ENCODE results near the gene CP. TPM values are rescaled to one million over a fixed set of nuclear protein-coding genes. Genes with fewer than 3 reads are reported as not detected.

CP gene
- total RNA-seq, 2 donors from 2014 or later, result 6.8 to 68.4 TPM

DNA sequence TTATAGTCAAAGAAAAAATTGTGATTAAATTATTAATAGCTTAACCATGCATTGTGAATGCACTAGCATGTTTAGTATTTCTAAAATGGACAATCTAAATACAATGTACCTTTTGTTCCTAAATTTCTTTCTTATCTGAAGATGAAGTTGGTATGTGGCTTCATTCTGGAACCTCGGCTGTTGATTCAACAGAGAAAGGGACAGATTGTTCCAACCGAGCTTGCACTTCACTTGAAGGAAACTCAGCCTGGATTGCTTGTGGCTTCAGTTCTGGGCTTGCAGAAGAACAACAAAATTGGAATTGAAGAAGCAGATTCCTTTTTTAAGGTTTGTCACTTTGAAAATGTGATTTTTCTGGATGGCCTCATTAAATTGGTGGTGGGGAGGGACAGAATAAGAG is 59.6 kb downstream of the CP start:
- no peak for DNase-seq (ENCODE audit: low spot score)
- Histone ChIP-seq H3K27ac (no peak overlapping the region), H3K4me1 (no peaks in the 10 kb centered on the region), H3K4me3 (no peak overlapping the region), H3K27me3 (no peaks in the 10 kb centered on the region), H3K36me3 (peaks cover 55% of the 10 kb centered on the region), H3K9me3 (no peaks in the 10 kb centered on the region)
- TF ChIP-seq, protein P1, sequence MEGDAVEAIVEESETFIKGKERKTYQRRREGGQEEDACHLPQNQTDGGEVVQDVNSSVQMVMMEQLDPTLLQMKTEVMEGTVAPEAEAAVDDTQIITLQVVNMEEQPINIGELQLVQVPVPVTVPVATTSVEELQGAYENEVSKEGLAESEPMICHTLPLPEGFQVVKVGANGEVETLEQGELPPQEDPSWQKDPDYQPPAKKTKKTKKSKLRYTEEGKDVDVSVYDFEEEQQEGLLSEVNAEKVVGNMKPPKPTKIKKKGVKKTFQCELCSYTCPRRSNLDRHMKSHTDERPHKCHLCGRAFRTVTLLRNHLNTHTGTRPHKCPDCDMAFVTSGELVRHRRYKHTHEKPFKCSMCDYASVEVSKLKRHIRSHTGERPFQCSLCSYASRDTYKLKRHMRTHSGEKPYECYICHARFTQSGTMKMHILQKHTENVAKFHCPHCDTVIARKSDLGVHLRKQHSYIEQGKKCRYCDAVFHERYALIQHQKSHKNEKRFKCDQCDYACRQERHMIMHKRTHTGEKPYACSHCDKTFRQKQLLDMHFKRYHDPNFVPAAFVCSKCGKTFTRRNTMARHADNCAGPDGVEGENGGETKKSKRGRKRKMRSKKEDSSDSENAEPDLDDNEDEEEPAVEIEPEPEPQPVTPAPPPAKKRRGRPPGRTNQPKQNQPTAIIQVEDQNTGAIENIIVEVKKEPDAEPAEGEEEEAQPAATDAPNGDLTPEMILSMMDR (IDR thresholded peaks at IDR 0.05), result no peak

DNA sequence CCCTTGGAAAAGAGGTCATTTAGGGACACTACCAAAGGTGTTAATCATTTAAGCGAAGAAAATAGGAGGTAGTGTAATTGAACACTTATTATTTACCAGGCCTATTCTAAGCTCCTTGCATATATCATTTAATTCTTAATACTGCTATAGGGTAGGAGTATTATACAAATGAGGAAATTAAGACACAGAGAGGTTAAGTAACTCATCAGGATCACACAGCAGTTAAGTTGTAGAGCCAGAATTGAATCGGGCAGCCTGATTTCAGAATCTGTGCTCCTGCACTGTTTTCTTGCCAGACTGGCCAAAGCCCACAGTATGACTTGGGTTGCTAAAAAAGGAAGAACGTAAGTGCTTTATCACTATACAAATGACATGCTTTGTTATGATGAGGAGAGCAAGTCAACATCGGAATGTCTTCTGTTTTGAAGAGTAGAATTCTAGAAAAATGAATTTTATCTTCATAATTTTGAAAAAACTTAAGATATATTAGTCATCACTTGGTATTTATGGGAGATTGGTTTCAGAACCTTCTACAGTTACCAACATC is 60.8 kb downstream of the CP start:
- Histone ChIP-seq H3K27me3 (no peaks in the 10 kb centered on the region), H3K9me3 (no peaks in the 10 kb centered on the region), H3K4me1 (no peaks in the 10 kb centered on the region), H3K4me3 (no peak overlapping the region), H3K27ac (no peak overlapping the region), H3K36me3 (peaks cover 53% of the 10 kb centered on the region)
- TF ChIP-seq, protein P1 (IDR thresholded peaks at IDR 0.05), result no peak
- DNase-seq (ENCODE audit: low spot score), result no peak

DNA sequence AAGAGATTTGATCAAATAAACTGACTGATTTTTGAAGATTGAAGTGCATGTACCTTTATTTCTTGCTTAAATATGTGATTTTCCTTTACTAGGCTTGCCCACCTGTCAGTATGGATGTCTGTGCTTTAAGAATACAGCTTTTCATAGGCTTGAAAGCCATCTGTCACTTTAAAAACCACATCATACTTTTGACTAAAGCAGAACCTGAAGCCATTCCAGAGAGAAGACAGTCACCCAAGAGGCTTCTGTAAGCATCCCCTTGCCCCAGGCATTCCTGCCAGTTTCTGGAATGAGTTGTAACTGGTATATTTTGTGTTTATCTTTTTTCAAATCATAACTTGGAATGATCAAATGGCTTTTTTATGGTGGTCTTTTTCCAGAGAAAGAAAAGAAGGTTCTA is 68.2 kb downstream of the CP start:
- Histone ChIP-seq H3K9me3 (no peaks in the 10 kb centered on the region), H3K4me3 (no peak overlapping the region), H3K36me3 (peaks cover 20% of the 10 kb centered on the region), H3K4me1 (peaks cover 0 to 11% of the 10 kb centered on the region in 2 donors), H3K27me3 (no peaks in the 10 kb centered on the region), H3K27ac (no peak overlapping the region)
- TF ChIP-seq, protein P1 (IDR thresholded peaks at IDR 0.05), result no peak
- no peak for DNase-seq (ENCODE audit: low spot score)

DNA sequence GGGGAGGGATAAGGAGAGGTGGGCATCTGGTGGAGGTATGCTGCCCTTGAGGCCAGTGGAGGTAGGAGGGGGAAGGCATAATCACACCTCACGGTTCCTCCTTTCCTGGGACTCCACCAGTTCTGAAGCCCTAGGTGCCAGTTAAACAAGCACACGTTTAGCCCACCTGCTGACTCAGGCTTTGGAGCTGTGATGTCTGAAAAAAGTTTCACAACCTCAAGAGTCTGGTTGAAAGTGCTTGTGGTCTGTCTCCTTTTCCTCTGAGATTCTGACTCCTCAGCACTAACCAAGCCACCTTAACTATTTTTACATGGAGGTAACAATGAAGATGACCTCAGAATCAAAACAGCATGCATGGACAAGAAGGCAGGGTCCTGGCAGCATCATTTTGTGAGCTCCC is 69.2 kb downstream of the CP start:
- TF ChIP-seq, protein P1 (IDR thresholded peaks at IDR 0.05), result no peak
- Histone ChIP-seq H3K4me3 (no peak overlapping the region), H3K27me3 (no peaks in the 10 kb centered on the region), H3K36me3 (peaks cover 11% of the 10 kb centered on the region), H3K9me3 (no peaks in the 10 kb centered on the region), H3K4me1 (peaks cover 0 to 11% of the 10 kb centered on the region in 2 donors), H3K27ac (no peak overlapping the region)
- DNase-seq (ENCODE audit: low spot score), result no peak

DNA sequence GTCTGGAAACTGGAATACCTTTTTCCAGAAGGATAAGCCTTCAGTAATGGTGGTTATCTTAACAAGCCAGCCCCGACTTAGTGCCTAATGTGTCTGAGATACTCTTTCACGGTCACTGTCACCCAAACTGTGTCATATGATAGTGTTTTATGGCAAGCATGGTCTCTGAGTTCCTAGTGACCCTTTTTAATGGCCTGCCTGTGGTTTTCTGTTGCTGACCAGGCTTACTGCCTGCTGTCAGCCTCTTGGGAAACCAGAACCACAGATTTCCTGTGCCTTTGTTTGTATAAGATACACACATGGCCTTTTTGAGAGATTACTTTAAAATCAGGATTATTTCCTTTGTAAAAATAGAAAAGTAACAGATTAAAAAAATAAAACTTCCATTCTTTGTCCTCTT is 69.8 kb downstream of the CP start:
- H3K4me3 ChIP-seq, result no peak overlapping the region
- peaks cover 0 to 11% of the 10 kb centered on the region in 2 donors for H3K4me1 ChIP-seq
- TF ChIP-seq, protein P1 (IDR thresholded peaks at IDR 0.05), result no peak
- DNase-seq (ENCODE audit: low spot score), result no peak
- H3K36me3 ChIP-seq, result peaks cover 7% of the 10 kb centered on the region
- H3K27ac ChIP-seq, result no peak overlapping the region
- no peaks in the 10 kb centered on the region for H3K9me3 ChIP-seq
- H3K27me3 ChIP-seq, result no peaks in the 10 kb centered on the region

DNA sequence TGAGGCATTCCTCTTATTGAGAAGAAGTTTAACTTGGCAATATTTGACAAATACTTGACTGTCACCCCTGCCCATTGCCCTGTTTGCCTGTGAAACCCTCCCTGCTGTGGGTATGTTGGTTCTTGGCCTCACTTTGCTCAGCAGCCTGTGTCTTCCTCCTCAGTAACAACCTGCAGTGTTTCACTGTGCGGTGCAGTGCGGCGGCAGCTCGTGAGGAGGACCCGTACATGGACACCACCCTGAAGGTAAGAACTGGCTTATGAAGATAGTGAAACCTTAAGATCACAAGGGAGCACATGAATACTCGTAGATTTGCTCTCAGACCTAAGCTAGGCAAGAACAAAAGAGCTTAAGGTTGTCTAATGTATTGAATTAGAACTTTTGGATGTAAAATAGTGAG is 71.2 kb downstream of the CP start:
- Histone ChIP-seq H3K27me3 (no peaks in the 10 kb centered on the region), H3K36me3 (peaks cover 19% of the 10 kb centered on the region), H3K4me1 (peaks cover 0 to 11% of the 10 kb centered on the region in 2 donors), H3K4me3 (no peak overlapping the region), H3K27ac (no peak overlapping the region), H3K9me3 (no peaks in the 10 kb centered on the region)
- no peak for DNase-seq (ENCODE audit: low spot score)
- TF ChIP-seq, protein P1 (IDR thresholded peaks at IDR 0.05), result no peak

Measured in right atrium auricular region (tissue), 2 donors.